ENCODE data around the gene SRP68.

SRP68 gene

DNA sequence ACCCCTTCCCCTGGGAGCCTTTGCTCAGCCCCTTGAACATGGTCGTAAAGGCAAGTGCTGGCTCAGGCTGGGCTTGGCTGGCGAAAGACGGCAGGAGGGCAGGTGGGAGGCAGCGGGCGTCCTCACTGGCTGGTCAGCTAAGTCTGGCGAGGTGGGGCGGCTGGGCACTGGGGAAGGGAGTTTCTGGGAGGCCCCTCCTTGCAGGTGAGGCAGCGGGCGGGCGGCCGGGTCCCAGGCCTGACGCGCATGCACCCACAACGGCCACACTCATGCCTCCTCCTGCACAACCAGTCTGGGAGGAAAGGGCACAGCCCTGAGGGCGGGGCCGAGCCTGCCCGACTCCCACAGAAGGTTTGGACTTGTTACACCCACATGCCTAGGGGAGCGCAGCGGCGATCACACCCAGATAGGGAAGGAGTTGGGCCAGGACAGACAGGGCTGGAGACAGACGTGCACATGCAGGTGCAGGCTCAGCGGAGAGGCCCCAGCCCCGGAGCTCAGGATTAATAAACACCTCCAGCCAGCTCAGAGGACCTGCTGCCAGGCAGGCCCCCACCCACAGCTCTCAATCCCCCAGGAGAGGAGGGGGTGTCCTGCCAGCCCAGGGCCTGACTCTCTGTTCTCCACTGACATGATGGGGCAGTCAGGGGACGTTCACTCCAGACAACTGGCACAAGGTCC lies 45.0 kb downstream of the SRP68 start, which contains the start of gene EVPL:
TSS of gene EVPL (minus strand) at position 148 of the 681 bp plus-strand sequence. CDS start at position 40, 108 bp downstream.
- no peak within 1 kb of the TSS for H3K4me3 Mint-ChIP-seq
- no peaks in the 10 kb centered on the region for H3K27me3 Mint-ChIP-seq
- no peaks in the 10 kb centered on the region for H3K36me3 Mint-ChIP-seq (ENCODE audit: low read depth)
- H3K9me3 Mint-ChIP-seq = no peaks in the 10 kb centered on the region
- DNase-seq = no peak
- H3K4me1 Mint-ChIP-seq (ENCODE audit: low read depth) = peaks cover 15% of the 10 kb centered on the region
- no peak within 1 kb of the TSS for H3K27ac Mint-ChIP-seq

DNA sequence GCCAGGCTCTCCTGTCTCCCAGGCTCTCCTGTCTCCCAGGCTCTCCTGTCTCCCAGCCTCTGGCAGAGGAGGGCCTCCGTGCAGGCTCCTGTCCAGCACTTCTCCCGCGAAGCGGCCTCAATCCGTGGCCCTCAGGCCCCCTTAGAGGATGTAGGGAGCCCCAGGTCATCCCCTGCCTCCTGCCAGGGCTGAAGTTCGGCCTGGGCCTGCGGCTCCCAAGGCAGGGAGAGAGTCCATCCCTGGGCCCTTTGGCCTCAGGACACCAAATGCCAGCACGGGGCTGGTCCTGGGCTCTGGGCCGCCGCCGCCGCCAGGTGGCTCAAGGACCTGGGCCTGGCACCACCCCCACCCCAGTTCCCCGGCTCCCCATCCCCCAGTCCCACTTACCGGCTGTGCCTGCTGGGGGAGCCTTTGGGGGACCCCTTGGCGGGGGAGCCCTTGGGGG lies 45.6 kb downstream of the SRP68 start:
- no peak overlapping the region for H3K4me3 Mint-ChIP-seq
- H3K9me3 Mint-ChIP-seq = no peaks in the 10 kb centered on the region
- no peaks in the 10 kb centered on the region for H3K27me3 Mint-ChIP-seq
- DNase-seq = no peak
- no peak overlapping the region for H3K27ac Mint-ChIP-seq
- H3K36me3 Mint-ChIP-seq (ENCODE audit: low read depth) = no peaks in the 10 kb centered on the region
- H3K4me1 Mint-ChIP-seq (ENCODE audit: low read depth) = peaks cover 15% of the 10 kb centered on the region

DNA sequence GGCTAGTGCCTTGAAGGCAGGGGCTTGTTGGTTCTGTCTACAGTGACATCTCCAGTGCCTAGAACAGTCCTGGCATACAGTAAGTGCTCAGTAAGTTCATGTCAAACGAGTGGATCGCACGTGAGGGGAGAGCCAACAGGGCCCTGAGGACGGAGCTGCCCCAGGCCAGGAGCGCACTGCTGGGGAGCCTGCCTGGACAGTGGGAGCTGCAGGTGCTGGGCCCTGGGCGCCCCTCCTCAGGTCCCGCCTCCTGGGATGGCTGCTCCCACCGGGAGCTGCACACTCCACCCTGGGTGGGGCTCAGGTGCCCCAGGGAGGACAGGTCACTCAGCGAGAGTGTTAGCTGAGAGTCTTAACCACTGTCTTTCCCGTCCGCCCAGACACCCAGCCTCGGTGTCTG lies 47.0 kb downstream of the SRP68 start:
- Mint-ChIP-seq H3K36me3 (ENCODE audit: low read depth) (no peaks in the 10 kb centered on the region), H3K9me3 (no peaks in the 10 kb centered on the region), H3K27ac (no peak overlapping the region), H3K4me3 (no peak overlapping the region), H3K27me3 (no peaks in the 10 kb centered on the region), H3K4me1 (ENCODE audit: low read depth) (peaks cover 15% of the 10 kb centered on the region)
- DNase-seq = no peak

DNA sequence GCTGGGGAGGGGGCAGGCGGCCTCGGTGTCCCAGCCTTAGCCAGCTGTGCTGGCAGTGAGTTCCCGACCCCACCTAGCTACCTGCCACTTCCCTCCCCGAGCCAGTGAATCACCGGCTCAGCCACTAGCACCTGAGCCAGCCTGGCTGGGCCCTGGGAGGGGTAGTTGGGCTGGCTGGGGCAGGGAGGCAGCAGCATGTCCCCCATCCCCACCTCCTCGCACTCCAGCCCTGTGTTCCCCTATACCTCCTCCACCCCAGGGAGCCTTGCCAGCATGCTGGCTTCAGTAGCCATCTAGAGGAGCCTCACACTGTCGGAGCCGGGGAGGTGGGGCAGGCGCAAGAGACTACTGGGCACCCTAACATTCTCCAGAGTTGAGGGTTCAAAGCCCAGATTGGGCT lies 48.0 kb downstream of the SRP68 start:
- peaks cover 8% of the 10 kb centered on the region for H3K4me1 Mint-ChIP-seq (ENCODE audit: low read depth)
- H3K9me3 Mint-ChIP-seq = no peaks in the 10 kb centered on the region
- H3K27ac Mint-ChIP-seq = no peak overlapping the region
- H3K4me3 Mint-ChIP-seq = no peak overlapping the region
- no peaks in the 10 kb centered on the region for H3K36me3 Mint-ChIP-seq (ENCODE audit: low read depth)
- DNase-seq = no peak
- no peaks in the 10 kb centered on the region for H3K27me3 Mint-ChIP-seq

DNA sequence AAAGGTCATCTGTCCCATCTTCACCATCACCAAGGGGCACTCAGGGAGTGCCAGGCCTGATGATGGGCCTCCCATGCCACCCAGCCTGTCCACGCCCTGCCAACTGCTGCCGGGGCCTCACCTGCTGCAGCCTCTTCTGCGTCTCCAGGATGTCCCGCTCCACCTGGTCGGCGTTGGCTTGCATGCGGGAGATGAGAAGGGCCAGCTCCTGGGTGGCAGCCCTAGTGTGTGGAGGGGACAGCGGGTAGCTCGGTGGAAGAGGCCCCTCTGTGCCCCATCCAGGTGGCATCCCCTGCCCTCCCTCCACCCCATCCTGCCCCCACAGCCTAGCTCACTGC lies 48.4 kb downstream of the SRP68 start:
- no peak overlapping the region for H3K4me3 Mint-ChIP-seq
- H3K27me3 Mint-ChIP-seq = no peaks in the 10 kb centered on the region

DNA sequence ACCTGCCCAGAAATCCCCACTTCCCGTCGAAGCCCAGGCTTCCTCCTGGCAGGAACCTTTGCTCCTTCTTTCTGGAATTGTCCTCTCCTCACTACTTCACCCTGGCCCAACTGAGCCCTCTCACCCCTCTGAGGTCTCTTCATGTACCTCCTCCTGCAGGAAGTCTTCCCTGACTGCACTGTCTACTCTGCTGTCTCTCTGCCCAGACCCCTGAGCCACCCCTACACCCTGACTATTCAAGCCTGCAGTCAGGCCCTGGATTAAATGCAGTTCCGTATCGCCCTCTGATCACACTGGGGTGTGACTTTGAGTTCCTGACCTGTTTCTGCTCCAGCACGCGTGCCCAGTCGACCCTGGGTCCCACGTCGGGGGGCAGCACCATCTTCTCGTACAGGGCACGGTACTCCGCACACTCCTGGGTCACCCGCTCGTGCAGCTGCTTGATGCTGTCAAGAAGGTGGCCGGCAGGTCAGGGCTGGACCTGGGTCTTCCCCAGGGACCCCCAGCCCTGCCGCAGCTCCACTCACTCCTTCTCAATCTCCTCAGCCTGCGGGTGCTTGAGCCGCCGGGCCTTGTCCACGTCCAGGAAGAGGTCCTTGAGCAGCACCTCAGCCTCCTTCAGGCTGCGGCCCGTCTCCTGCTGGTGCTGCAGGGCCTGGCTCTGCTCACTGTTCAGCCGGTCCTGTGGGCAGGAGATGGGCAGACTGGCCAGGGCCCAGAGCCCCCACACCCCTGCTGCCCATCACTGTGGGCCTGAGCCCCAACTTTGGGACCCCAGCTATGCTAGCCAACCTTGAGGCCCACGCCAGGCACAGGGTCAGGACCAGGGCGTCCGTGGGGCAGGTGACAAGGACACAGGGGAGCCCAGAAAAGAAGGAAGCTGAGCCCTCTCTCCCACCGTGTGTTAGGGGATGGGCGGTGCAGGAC lies 49.1 kb downstream of the SRP68 start:
- Mint-ChIP-seq H3K4me3 (no peak overlapping the region), H3K9me3 (no peaks in the 10 kb centered on the region)

More for the DNA sequence above, 48.4 kb downstream of the SRP68 start:
- Mint-ChIP-seq H3K9me3 (no peaks in the 10 kb centered on the region), H3K4me1 (ENCODE audit: low read depth) (peaks cover 3% of the 10 kb centered on the region), H3K36me3 (ENCODE audit: low read depth) (no peaks in the 10 kb centered on the region), H3K27ac (no peak overlapping the region)
- DNase-seq = no peak

DNA sequence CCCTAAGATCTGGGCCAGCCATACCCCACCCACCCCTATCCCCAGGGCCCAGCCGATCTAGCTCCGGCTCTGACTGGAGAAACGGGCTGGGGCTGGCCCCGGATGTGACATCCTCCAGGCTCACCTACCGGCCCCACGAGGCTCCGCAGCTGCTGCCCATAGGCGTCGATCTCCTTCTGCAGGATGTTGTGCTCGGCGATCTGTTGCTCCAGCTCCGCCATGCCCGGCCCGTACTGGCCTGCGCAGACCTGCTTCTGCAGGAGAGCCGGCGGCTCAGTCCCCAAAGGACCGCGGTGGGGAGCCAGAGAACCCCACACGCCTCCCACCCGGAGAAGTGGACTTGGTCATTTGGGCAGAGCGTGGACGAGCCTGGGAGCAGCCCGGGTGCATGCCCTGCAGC lies 50.0 kb downstream of the SRP68 start:
- Mint-ChIP-seq H3K27me3 (no peaks in the 10 kb centered on the region), H3K4me1 (ENCODE audit: low read depth) (no peaks in the 10 kb centered on the region), H3K36me3 (ENCODE audit: low read depth) (no peaks in the 10 kb centered on the region), H3K4me3 (no peak overlapping the region), H3K27ac (no peak overlapping the region), H3K9me3 (no peaks in the 10 kb centered on the region)
- no peak for DNase-seq

More for the DNA sequence above, 49.1 kb downstream of the SRP68 start:
- H3K27me3 Mint-ChIP-seq = no peaks in the 10 kb centered on the region
- no peak for DNase-seq
- no peaks in the 10 kb centered on the region for H3K4me1 Mint-ChIP-seq (ENCODE audit: low read depth)
- H3K36me3 Mint-ChIP-seq (ENCODE audit: low read depth) = no peaks in the 10 kb centered on the region
- H3K27ac Mint-ChIP-seq = peak overlapping the region; percentile 70

DNA sequence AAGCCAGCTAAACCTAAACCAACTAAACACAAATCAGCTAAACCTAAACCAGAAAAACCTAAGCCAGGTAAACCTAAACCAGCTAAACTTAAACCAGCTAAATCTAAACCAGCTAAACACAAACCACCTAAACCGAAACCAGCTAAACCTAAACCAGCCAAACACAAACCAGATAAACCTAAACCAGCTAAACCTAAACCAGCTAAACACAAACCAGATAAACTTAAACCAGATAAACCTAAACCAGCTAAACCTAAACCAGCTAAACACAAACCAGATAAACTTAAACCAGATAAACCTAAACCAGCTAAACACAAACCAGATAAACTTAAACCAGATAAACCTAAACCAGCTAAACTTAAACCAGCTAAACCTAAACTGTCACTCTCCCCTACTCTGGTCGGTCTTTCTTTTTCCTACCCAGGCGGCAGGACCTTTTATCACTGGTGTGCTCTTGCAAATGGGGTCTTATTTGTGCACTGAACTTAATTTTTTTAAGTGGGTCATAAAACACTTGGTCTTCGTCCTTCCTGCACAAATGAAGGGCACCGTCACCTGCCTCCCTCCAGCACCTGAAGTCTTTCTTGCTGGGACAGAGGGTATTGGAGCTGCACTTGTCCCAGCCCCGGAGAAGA lies 52.4 kb downstream of the SRP68 start:
- Mint-ChIP-seq H3K4me3 (no peak overlapping the region), H3K27ac (no peak overlapping the region)

DNA sequence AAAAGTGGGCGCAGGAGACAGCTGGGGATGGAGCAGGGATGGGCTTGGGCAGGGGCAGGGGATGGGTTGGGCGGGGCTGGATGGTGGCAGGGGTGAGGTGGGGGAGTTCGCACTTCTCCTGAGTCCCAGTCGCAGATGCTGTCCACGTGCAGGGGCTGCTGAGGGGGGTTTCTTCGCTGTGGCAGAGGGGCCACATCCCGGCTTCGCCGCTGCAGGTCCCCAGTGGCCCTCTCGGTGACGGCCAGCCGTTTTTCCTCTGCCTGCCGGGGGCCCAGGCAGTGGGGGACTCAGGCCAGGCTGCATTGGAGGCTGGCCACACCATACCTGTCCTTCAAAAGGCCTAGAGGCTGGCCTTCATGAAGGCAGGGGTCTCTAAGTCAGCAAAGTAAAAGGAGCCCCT lies 53.5 kb downstream of the SRP68 start:
- Mint-ChIP-seq H3K27me3 (no peaks in the 10 kb centered on the region), H3K36me3 (ENCODE audit: low read depth) (no peaks in the 10 kb centered on the region), H3K9me3 (no peaks in the 10 kb centered on the region), H3K27ac (no peak overlapping the region), H3K4me3 (no peak overlapping the region), H3K4me1 (ENCODE audit: low read depth) (peaks cover 6% of the 10 kb centered on the region)
- DNase-seq = no peak

More for the DNA sequence above, 52.4 kb downstream of the SRP68 start:
- Mint-ChIP-seq H3K27me3 (no peaks in the 10 kb centered on the region), H3K4me1 (ENCODE audit: low read depth) (no peaks in the 10 kb centered on the region), H3K9me3 (no peaks in the 10 kb centered on the region), H3K36me3 (ENCODE audit: low read depth) (no peaks in the 10 kb centered on the region)
- DNase-seq = no peak

DNA sequence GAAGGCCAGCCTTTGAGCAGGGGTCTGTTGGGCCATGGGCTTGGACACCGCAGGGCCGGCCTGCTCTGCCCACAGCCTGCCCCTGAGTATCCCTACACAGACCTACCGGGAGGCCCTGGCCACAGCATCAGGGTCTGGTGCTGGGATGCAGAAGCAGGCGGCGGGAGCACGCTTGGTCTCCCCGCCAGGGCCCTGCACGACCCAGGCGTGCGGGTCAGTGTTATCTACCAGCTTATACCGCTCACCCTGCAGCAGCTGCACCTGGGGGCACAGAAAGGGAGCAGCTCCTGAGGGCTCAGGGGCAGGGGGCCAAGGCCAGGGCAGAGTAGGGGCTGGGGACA lies 54.0 kb downstream of the SRP68 start:
- DNase-seq = no peak
- no peak overlapping the region for H3K27ac Mint-ChIP-seq
- H3K36me3 Mint-ChIP-seq (ENCODE audit: low read depth) = no peaks in the 10 kb centered on the region
- H3K9me3 Mint-ChIP-seq = no peaks in the 10 kb centered on the region
- no peaks in the 10 kb centered on the region for H3K27me3 Mint-ChIP-seq
- H3K4me1 Mint-ChIP-seq (ENCODE audit: low read depth) = peaks cover 6% of the 10 kb centered on the region
- H3K4me3 Mint-ChIP-seq = no peak overlapping the region

DNA sequence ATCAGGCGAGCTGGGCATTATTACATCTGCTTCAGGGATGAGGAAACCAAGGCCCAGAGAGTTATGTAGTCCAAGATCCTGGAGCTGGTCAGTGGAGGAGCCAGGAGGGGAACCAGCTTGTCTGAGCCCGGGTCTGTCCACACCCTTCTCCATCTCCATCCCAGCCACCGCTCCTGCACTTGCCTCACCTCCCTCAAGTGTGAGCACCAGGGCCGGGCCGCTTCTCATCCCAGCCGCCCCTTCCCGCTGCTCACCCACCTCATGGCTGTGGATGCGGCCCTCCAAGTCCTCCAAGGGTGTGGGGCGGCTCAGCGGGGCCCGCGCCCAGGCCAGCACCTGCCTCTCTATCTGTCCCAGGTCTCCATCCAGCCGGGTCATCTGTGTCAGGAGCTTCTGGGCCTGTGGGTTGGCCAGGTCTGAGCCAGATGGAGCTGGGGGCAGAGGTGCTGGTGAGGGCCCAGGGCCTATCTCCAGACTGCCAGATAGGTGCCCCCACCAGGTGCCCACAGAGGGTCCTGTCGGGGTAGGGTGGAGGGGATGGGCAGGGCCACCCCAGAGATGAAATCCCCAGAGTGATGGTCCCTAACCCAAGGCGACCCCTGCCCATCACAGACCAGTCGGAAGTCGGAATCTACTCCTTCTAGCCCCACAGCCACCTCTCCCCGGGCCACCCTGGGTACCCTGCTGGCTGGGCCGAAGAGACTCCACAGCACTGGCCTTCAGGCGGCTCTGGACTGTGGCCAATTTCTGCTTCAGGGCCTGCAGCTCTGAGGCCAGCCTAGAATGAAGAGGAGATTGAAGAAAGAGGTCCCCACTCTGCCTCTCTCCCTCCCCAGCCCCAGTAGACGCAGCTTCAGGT lies 54.6 kb downstream of the SRP68 start:
- H3K27ac Mint-ChIP-seq = no peak overlapping the region
- no peak overlapping the region for H3K4me3 Mint-ChIP-seq
- no peaks in the 10 kb centered on the region for H3K36me3 Mint-ChIP-seq (ENCODE audit: low read depth)

DNA sequence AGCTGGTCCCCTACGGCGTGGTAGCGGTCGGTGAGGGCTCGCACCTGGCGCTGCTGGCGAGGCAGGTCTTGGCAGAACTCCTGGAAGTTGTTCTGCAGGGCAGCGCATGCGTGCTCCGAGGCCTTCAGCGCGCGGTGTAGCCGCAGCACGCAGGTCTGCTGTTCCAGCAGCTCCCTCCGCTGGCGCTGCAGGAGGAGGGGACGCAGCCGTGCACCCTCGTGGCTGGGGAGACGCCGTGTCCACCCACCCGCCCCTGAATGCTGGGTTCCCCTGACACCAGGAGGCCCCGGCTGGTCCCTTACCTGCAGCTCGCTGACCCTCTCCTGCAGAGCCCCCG lies 57.4 kb downstream of the SRP68 start:
- no peaks in the 10 kb centered on the region for H3K27me3 Mint-ChIP-seq
- H3K27ac Mint-ChIP-seq = no peak overlapping the region
- no peak for DNase-seq
- no peaks in the 10 kb centered on the region for H3K36me3 Mint-ChIP-seq (ENCODE audit: low read depth)
- peaks cover 6% of the 10 kb centered on the region for H3K4me1 Mint-ChIP-seq (ENCODE audit: low read depth)
- H3K9me3 Mint-ChIP-seq = no peaks in the 10 kb centered on the region
- no peak overlapping the region for H3K4me3 Mint-ChIP-seq

More for the DNA sequence above, 54.6 kb downstream of the SRP68 start:
- H3K9me3 Mint-ChIP-seq = no peaks in the 10 kb centered on the region
- no peak for DNase-seq
- H3K4me1 Mint-ChIP-seq (ENCODE audit: low read depth) = peaks cover 6% of the 10 kb centered on the region
- no peaks in the 10 kb centered on the region for H3K27me3 Mint-ChIP-seq

DNA sequence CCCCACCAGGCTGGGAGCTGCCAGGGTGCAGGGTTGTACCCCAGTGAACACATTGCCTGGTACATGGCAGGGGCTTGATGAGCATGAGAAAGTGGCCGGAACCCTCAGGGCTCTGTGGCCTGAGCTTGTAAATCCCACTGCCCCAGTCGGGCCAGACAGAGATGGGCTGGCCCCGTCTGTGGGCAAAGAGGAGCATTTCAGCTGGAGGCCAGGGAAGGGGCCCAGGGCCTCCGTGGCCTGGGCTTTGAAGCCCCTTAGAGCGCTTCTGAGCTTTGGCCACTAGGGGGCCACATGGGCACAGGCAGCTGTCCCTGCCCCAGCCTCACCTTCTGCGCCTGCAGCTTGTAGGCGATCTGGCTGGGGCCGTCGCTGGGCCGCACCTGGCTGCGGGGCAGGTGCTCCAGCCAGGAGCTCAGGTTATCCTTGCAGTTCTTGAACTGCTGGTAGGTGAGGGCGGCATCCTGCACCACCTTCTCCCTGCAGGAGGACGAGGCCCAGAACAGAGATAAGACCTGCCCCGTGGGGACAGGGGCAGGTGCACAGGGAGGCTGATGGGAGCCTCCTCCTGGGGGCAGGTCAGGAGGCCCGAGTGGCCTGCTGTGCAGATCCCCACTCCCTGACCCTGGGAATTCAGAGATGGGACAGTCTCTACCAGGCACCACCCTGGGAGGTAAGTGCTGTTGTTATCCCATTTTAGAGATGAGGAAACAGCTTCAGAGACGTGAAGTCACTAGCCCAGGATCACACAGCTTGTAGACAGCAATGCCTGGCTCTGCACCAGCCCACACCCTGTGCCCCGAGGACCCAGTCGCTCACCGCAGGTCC lies 58.0 kb downstream of the SRP68 start:
- no peaks in the 10 kb centered on the region for H3K9me3 Mint-ChIP-seq
- peaks cover 6% of the 10 kb centered on the region for H3K4me1 Mint-ChIP-seq (ENCODE audit: low read depth)
- peak; percentile 85 for DNase-seq
- H3K27ac Mint-ChIP-seq = no peak overlapping the region
- no peak overlapping the region for H3K4me3 Mint-ChIP-seq
- H3K27me3 Mint-ChIP-seq = no peaks in the 10 kb centered on the region
- no peaks in the 10 kb centered on the region for H3K36me3 Mint-ChIP-seq (ENCODE audit: low read depth)
